ENCODE results near the gene CREB3L2. TPM values are rescaled to one million over a fixed set of nuclear protein-coding genes. Genes with fewer than 3 reads are reported as not detected.
"Not testable (repeated sequence)": the region's sequence is repeated elsewhere in the genome, so short reads cannot be mapped to it uniquely, and the experiment has no call there.

Gene CREB3L2
- total and polyA plus RNA-seq, 3 experiments from 2014 or later = 12.5 to 25.0 (median 23.9) TPM

GRCh38 chr7:137836113-137836509, 165.8 kb downstream of the CREB3L2 start:
- no peak overlapping the region for H3K27ac ChIP-seq (ENCODE audit: low read depth, low read length)
- DNase-seq = no peak
- H3K36me3 Mint-ChIP-seq = peaks cover 0 to 4% (median 0%) of the 10 kb centered on the region in 3 donors
- H3K27me3 Mint-ChIP-seq = peaks cover 8 to 50% of the 10 kb centered on the region in 2 donors
- CTCF ChIA-PET = no interaction called here
- H3K4me1 Mint-ChIP-seq = no peaks in the 10 kb centered on the region
- peaks cover 5 to 20% (median 18%) of the 10 kb centered on the region in 5 donors for H3K9me3 Mint-ChIP-seq
- H3K36me3 ChIP-seq (ENCODE audit: insufficient read depth, low read length) = no peaks in the 10 kb centered on the region
- POLR2A ChIA-PET = no interaction called here
- no peak overlapping the region for H3K4me3 Mint-ChIP-seq
- H3K4me1 ChIP-seq (ENCODE audit: insufficient read depth, low read length) = no peaks in the 10 kb centered on the region
- no peak overlapping the region for H3K4me3 ChIP-seq (ENCODE audit: low read length)
- H3K9me3 ChIP-seq (ENCODE audit: low read length) = no peaks in the 10 kb centered on the region
- no peaks in the 10 kb centered on the region for H3K27me3 ChIP-seq (ENCODE audit: insufficient read depth, low read length, poor library complexity, severe bottlenecking)
- H3K27ac Mint-ChIP-seq = no peak overlapping the region

GRCh38 chr7:137835486-137836112, 166.3 kb downstream of the CREB3L2 start:
- no peak overlapping the region for H3K27ac Mint-ChIP-seq
- no peak overlapping the region for H3K4me3 Mint-ChIP-seq
- no peaks in the 10 kb centered on the region for H3K4me1 ChIP-seq (ENCODE audit: insufficient read depth, low read length)
- no peak for DNase-seq
- ChIA-PET CTCF (no interaction called here), POLR2A (no interaction called here)
- H3K27ac ChIP-seq (ENCODE audit: low read depth, low read length) = no peak overlapping the region
- H3K27me3 Mint-ChIP-seq = peaks cover 8 to 47% of the 10 kb centered on the region in 2 donors
- H3K9me3 Mint-ChIP-seq = peaks cover 5 to 25% (median 20%) of the 10 kb centered on the region in 5 donors
- no peaks in the 10 kb centered on the region for H3K36me3 ChIP-seq (ENCODE audit: insufficient read depth, low read length)
- H3K27me3 ChIP-seq (ENCODE audit: insufficient read depth, low read length, poor library complexity, severe bottlenecking) = no peaks in the 10 kb centered on the region
- no peak overlapping the region for H3K4me3 ChIP-seq (ENCODE audit: low read length)
- H3K36me3 Mint-ChIP-seq = peaks cover 0 to 7% (median 0%) of the 10 kb centered on the region in 3 donors
- H3K9me3 ChIP-seq (ENCODE audit: low read length) = no peaks in the 10 kb centered on the region
- no peaks in the 10 kb centered on the region for H3K4me1 Mint-ChIP-seq

GRCh38 chr7:137834552-137834951, 167.3 kb downstream of the CREB3L2 start:
- H3K4me3 ChIP-seq (ENCODE audit: low read length) = no peak overlapping the region
- H3K36me3 ChIP-seq (ENCODE audit: insufficient read depth, low read length) = no peaks in the 10 kb centered on the region
- H3K27me3 ChIP-seq (ENCODE audit: insufficient read depth, low read length, poor library complexity, severe bottlenecking) = no peaks in the 10 kb centered on the region
- Mint-ChIP-seq H3K36me3 (peaks cover 0 to 7% (median 0%) of the 10 kb centered on the region in 3 donors), H3K4me1 (no peaks in the 10 kb centered on the region), H3K9me3 (peaks cover 5 to 26% (median 20%) of the 10 kb centered on the region in 5 donors), H3K4me3 (no peak overlapping the region), H3K27ac (no peak overlapping the region), H3K27me3 (peaks cover 8 to 44% of the 10 kb centered on the region in 2 donors)
- no peaks in the 10 kb centered on the region for H3K9me3 ChIP-seq (ENCODE audit: low read length)
- DNase-seq = no peak
- POLR2A ChIA-PET = no interaction called here
- CTCF ChIA-PET = no interaction called here
- H3K4me1 ChIP-seq (ENCODE audit: insufficient read depth, low read length) = no peaks in the 10 kb centered on the region
- no peak overlapping the region for H3K27ac ChIP-seq (ENCODE audit: low read depth, low read length)

GRCh38 chr7:137832990-137833389, 168.9 kb downstream of the CREB3L2 start:
- H3K27ac Mint-ChIP-seq; POLR2A ChIA-PET; H3K27ac ChIP-seq (ENCODE audit: low read depth, low read length); H3K36me3 Mint-ChIP-seq; CTCF ChIA-PET; H3K36me3 ChIP-seq (ENCODE audit: insufficient read depth, low read length); H3K9me3 ChIP-seq (ENCODE audit: low read length); H3K27me3 ChIP-seq (ENCODE audit: insufficient read depth, low read length, poor library complexity, severe bottlenecking); H3K4me1 Mint-ChIP-seq; DNase-seq; H3K4me1 ChIP-seq (ENCODE audit: insufficient read depth, low read length); H3K4me3 ChIP-seq (ENCODE audit: low read length); H3K4me3 Mint-ChIP-seq: not testable (repeated sequence)
- Mint-ChIP-seq H3K9me3 (peaks cover 5 to 26% (median 20%) of the 10 kb centered on the region in 5 donors), H3K27me3 (peaks cover 8 to 40% of the 10 kb centered on the region in 2 donors)

GRCh38 chr7:137832382-137832781, 169.5 kb downstream of the CREB3L2 start:
- H3K9me3 ChIP-seq (ENCODE audit: low read length) = no peaks in the 10 kb centered on the region
- no peaks in the 10 kb centered on the region for H3K4me1 ChIP-seq (ENCODE audit: insufficient read depth, low read length)
- no peak overlapping the region for H3K27ac ChIP-seq (ENCODE audit: low read depth, low read length)
- H3K36me3 ChIP-seq (ENCODE audit: insufficient read depth, low read length) = no peaks in the 10 kb centered on the region
- Mint-ChIP-seq H3K9me3 (peaks cover 5 to 26% (median 20%) of the 10 kb centered on the region in 5 donors), H3K27ac (no peak overlapping the region), H3K4me1 (no peaks in the 10 kb centered on the region), H3K27me3 (peaks cover 5 to 42% of the 10 kb centered on the region in 2 donors), H3K4me3 (no peak overlapping the region), H3K36me3 (peaks cover 0 to 4% (median 0%) of the 10 kb centered on the region in 3 donors)
- ChIA-PET CTCF (interaction anchor here (1.4 kb wide), 1 partner anchor 9 kb away, joined by 3 read pairs; no protein-coding TSS in a partner anchor), POLR2A (no interaction called here)
- H3K4me3 ChIP-seq (ENCODE audit: low read length) = no peak overlapping the region
- DNase-seq = no peak
- no peaks in the 10 kb centered on the region for H3K27me3 ChIP-seq (ENCODE audit: insufficient read depth, low read length, poor library complexity, severe bottlenecking)

- H3K9me3 ChIP-seq (ENCODE audit: low read length); H3K4me1 ChIP-seq (ENCODE audit: insufficient read depth, low read length); POLR2A ChIA-PET; H3K4me3 ChIP-seq (ENCODE audit: low read length); H3K36me3 ChIP-seq (ENCODE audit: insufficient read depth, low read length); H3K4me3 Mint-ChIP-seq; H3K36me3 Mint-ChIP-seq; H3K27ac Mint-ChIP-seq; H3K4me1 Mint-ChIP-seq; H3K27me3 ChIP-seq (ENCODE audit: insufficient read depth, low read length, poor library complexity, severe bottlenecking); DNase-seq; H3K27ac ChIP-seq (ENCODE audit: low read depth, low read length): not testable (repeated sequence)
- CTCF ChIA-PET = interaction anchor here (1.4 kb wide), 1 partner anchor 8 kb away, joined by 3 read pairs; no protein-coding TSS in a partner anchor
- peaks cover 5 to 44% of the 10 kb centered on the region in 2 donors for H3K27me3 Mint-ChIP-seq
- H3K9me3 Mint-ChIP-seq = peaks cover 5 to 26% (median 20%) of the 10 kb centered on the region in 5 donors
Observed at GRCh38 chr7:137831555-137831954, 170.3 kb downstream of the CREB3L2 start.

- Mint-ChIP-seq H3K27me3 (peaks cover 2 to 33% of the 10 kb centered on the region in 2 donors), H3K36me3 (peaks cover 0 to 4% (median 0%) of the 10 kb centered on the region in 3 donors), H3K27ac (no peak overlapping the region), H3K4me3 (no peak overlapping the region), H3K4me1 (no peaks in the 10 kb centered on the region), H3K9me3 (peaks cover 5 to 26% (median 20%) of the 10 kb centered on the region in 5 donors)
- CTCF ChIA-PET = no interaction called here
- POLR2A ChIA-PET = no interaction called here
- Histone ChIP-seq H3K4me3 (ENCODE audit: low read length) (no peak overlapping the region), H3K4me1 (ENCODE audit: insufficient read depth, low read length) (no peaks in the 10 kb centered on the region), H3K36me3 (ENCODE audit: insufficient read depth, low read length) (no peaks in the 10 kb centered on the region), H3K27me3 (ENCODE audit: insufficient read depth, low read length, poor library complexity, severe bottlenecking) (no peaks in the 10 kb centered on the region), H3K27ac (ENCODE audit: low read depth, low read length) (no peak overlapping the region), H3K9me3 (ENCODE audit: low read length) (no peaks in the 10 kb centered on the region)
- DNase-seq = no peak
Observed at GRCh38 chr7:137829337-137829992, 172.4 kb downstream of the CREB3L2 start.

- Mint-ChIP-seq H3K4me3 (no peak overlapping the region), H3K9me3 (peaks cover 5 to 22% (median 17%) of the 10 kb centered on the region in 5 donors), H3K36me3 (peaks cover 0 to 4% (median 0%) of the 10 kb centered on the region in 3 donors), H3K27ac (no peak overlapping the region), H3K4me1 (no peaks in the 10 kb centered on the region), H3K27me3 (peaks cover 2 to 30% of the 10 kb centered on the region in 2 donors)
- H3K27me3 ChIP-seq (ENCODE audit: insufficient read depth, low read length, poor library complexity, severe bottlenecking) = no peaks in the 10 kb centered on the region
- H3K36me3 ChIP-seq (ENCODE audit: insufficient read depth, low read length) = no peaks in the 10 kb centered on the region
- ChIA-PET CTCF (no interaction called here), POLR2A (no interaction called here)
- no peak overlapping the region for H3K4me3 ChIP-seq (ENCODE audit: low read length)
- H3K4me1 ChIP-seq (ENCODE audit: insufficient read depth, low read length) = no peaks in the 10 kb centered on the region
- no peaks in the 10 kb centered on the region for H3K9me3 ChIP-seq (ENCODE audit: low read length)
- no peak for DNase-seq
- H3K27ac ChIP-seq (ENCODE audit: low read depth, low read length) = no peak overlapping the region
Observed at GRCh38 chr7:137828456-137828855, 173.4 kb downstream of the CREB3L2 start.

All from CD8-positive, alpha-beta memory T cell (primary cell).